GM19238 (cell line): ENCODE results near the gene MID1.
A peak's percentile ranks its signal among the peaks of the same experiment; 100 is the strongest.
"Not testable (repeated sequence)": the region's sequence is repeated elsewhere in the genome, so short reads cannot be mapped to it uniquely, and the experiment has no call there.

Experiments
- DNase-seq: peaks from one replicate; pipeline ENCODE4 v3.0.0; 2011; ENCODE audit warnings: low spot score; ENCODE audit not compliant: insufficient read length

Gene MID1

GRCh38 chrX:10617999-10618351 lies 2.4 kb downstream of the MID1 start:
- no peak for DNase-seq

DNA sequence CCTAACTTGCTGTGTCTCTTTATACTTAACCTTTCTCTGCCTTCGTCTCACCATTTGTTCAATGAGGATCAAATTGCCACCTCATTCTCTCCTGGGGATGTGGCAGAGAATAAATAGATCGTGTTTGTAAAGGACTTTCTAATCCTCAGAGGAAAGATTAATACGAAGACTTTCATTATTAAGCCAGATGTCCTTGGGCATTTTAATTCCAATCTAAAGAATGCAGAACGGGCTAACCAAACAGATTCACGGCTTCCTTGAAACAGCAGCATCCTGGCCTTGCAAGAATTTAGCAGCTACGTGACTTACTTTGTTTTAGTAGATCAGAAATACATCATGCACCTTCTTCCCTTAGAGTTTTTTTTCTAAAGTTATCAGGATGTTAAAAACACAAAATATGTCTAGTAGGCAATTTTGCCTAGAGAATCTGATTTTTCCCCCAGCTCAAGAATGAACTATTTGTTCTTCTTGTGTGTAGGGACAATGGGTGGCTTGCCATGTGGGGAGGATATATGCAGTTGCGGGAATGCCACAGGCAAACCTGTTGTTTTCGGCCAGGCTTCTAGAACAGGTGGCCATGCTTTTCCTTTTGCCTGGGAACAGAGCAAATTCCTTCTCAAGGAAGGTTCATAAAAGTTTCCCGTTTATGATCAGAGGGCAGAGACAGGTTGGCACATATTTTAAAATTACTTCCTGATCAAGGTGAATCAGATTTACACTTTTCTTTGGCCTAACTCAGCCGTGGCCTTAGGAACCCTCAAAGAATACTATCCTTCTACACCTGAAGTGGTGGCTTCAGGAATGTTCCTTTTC lies 3.0 kb downstream of the MID1 start:
- DNase-seq, result no peak

GRCh38 chrX:10615931-10616774 lies 4.2 kb downstream of the MID1 start:
- DNase-seq, result peak; percentile 23

GRCh38 chrX:10612215-10612614 lies 8.2 kb downstream of the MID1 start:
- DNase-seq, result no peak

GRCh38 chrX:10611441-10612090 lies 8.8 kb downstream of the MID1 start:
- no peak for DNase-seq

DNA sequence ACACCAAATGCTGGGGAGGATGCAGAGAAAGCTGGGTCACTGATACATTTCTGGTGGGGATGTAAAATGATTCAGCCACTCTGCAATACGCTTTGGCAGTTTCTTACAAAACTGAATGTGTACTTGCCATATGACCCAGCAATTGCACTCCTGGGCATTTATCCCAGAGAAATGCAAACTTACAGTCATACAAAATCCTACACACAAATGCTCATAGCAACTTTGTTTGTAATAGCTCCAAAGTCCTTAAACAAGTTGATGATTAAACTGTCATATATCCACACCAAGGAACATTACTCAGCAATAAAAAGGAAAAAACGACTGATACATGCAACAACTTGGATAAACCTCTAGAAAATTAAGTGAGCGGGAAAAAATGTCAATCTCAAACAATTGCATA lies 12.3 kb downstream of the MID1 start:
- DNase-seq, result no peak

DNA sequence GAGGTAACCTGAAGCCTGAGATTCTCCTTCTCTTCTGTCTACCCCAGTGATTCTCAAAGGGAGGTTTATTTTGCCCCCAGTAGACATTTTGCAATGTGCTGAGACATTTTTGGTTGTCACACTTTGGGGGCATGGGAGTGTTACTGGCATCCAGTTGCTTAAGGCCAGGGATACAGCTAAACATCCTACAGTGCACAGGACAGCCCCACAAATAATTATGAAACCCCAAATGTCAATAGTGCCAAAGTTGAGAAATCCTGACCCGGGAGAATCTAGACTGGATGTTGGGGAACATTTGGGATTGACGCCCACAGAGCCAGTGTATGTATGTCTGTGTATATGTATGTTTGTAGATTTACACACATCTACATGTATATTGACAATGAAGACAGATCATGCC lies 13.2 kb downstream of the MID1 start:
- no peak for DNase-seq

- no peak for DNase-seq
Observed at GRCh38 chrX:10603612-10604011, 16.8 kb downstream of the MID1 start.

- no peak for DNase-seq
Observed at GRCh38 chrX:10602646-10603045, 17.7 kb downstream of the MID1 start.

- no peak for DNase-seq
Observed at GRCh38 chrX:10600479-10600878, 19.9 kb downstream of the MID1 start.

- no peak for DNase-seq
Observed at GRCh38 chrX:10598540-10598939, 21.8 kb downstream of the MID1 start.

DNA sequence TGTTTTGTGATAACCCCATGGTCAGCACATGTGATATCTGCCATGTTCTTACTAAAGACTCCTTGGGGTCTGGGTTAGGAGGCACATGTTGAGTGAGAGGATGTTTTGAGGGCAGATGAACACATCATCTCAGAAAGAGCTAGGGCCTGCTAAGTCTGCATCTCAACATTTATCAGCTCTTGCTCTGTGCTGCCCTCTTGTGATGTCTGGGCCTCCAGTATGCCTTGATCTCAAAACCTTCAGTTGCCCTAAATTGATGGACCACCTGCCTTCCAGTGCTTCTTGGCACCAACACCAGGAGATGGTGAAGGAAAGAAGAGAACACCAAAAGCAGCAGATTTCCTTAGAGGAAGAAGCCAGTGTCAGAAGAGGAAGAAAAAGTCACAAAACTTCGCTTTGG lies 22.5 kb downstream of the MID1 start:
- no peak for DNase-seq

DNA sequence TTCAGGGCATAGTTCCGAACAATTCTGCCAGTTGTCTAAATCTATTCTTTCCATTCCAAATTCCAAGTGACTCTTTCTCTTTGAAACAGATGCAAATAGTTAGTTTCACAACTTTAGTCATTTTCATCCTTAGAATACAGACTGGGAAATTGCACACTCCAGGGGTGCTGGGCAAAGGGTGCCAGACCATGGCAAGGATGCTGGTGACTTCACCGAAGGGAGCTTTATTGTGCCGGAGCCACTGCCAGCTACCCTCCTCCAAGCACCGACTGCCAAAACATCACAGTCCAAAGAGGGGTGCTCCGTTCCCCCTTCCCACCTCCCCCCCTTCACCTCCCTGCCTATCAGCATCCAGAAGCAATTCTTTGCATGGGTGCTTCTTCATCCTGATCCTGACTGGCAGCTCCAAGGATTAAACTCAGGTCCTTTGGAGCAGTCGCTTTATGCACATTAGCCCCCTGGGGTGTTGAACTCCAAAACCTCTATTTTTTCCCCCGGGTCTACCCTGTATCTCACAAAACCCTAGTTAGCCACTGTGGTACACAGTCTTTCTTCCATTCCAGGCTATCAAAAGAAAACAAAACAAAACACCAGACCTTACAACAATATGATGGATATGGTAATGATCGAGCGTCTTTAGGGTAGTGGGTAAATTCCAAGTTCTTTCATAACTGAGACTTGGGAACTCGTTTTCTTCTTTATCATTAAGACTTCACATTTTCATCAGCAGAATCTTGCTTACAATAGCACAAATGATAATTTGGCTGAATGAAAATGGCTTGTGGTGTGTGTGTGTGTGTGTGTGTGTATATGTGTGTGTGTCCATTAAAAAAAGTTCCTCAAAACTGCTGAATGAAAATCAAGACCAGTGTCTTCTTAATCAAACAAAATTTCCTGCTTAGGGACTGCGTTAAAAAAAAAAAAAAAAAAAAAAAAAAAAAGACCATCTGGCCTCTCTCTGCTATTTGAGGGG lies 28.7 kb downstream of the MID1 start:
- DNase-seq, result no peak

GRCh38 chrX:10589787-10590186 lies 30.6 kb downstream of the MID1 start:
- DNase-seq, result not testable (repeated sequence)

GRCh38 chrX:10589098-10589497 lies 31.3 kb downstream of the MID1 start:
- no peak for DNase-seq

- DNase-seq, result not testable (repeated sequence)
Observed at GRCh38 chrX:10584882-10585281, 35.5 kb downstream of the MID1 start.

GRCh38 chrX:10582945-10583344 lies 37.4 kb downstream of the MID1 start:
- no peak for DNase-seq

GRCh38 chrX:10582215-10582733 lies 38.1 kb downstream of the MID1 start:
- DNase-seq, result no peak

GRCh38 chrX:10579112-10580011 lies 41.0 kb downstream of the MID1 start:
- DNase-seq, result no peak

- DNase-seq, result no peak
Observed at GRCh38 chrX:10578527-10578926, 41.9 kb downstream of the MID1 start.
